Measurements from ENCODE around the gene ARFRP1.
"Not testable (repeated sequence)": the region's sequence is repeated elsewhere in the genome, so short reads cannot be mapped to it uniquely, and the experiment has no call there.

The ARFRP1 gene

DNA sequence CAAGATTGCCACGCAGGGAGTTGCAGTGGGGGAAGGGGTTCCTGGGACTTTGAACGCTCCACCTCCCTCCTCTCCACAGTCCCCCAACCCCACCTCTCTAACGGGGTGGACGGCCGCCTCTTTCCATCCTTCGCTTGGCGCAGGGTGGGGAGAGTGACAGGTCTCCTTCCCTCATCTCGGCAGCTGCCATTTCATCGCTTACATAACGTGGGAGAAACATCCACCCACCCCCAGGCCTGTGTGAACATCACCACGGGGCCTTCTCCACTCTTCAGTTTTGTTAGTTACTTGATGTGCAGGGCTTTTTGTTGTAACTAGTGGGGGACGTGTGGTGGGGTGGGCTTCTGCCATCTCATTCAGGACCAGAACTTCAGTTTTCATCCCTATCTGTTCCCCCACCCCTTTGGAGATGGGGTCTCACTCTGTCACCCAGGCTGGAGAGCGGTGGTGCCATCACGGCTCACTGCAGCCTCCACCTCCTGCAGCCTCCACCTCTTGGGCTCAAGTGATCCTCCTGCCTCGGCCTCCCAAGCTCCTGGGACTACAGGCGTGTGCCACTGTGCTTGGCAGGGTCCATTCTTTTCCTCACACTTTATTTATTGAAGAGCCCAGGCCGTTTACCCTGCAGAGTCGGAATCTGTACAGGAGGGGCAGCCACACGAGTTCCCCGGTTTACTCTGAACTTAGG lies 32.0 kb downstream of the ARFRP1 start:
- no peak for TF ChIP-seq JUND (IDR thresholded peaks at IDR 0.05; ENCODE audit: low read depth)

DNA sequence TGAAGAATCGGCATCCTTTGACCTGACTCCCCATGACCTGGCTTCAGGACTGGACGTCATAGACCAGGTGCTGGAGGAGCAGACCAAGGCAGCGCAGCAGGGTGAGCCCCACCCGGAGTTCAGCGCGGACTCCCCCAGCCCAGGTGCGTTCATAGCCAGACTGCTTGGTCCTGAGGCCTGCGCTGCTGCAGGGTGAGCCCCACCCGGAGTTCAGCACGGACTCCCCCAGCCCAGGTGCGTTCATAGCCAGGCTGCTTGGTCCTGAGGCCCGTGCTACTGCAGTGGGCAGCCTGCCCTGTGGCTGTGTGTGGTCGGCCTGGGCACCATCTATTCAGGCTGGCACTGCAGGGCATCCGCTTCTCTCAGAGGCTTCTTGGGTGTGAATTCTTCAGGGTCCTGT lies 33.8 kb downstream of the ARFRP1 start:
- no peak for DNase-seq (ENCODE audit: low read depth in 1 of 2, low spot score in 1 of 2)
- in situ Hi-C loops (cut with HindIII; ENCODE audit: low pct_unique_long_range_greater_than_20kb, low sequenced_read_pairs): no loop called here

More for the DNA sequence above, 32.0 kb downstream of the ARFRP1 start:
- in situ Hi-C loops (cut with HindIII; ENCODE audit: low pct_unique_long_range_greater_than_20kb, low sequenced_read_pairs): no loop called here
- no peak for DNase-seq (ENCODE audit: low read depth in 1 of 2, low spot score in 1 of 2)

DNA sequence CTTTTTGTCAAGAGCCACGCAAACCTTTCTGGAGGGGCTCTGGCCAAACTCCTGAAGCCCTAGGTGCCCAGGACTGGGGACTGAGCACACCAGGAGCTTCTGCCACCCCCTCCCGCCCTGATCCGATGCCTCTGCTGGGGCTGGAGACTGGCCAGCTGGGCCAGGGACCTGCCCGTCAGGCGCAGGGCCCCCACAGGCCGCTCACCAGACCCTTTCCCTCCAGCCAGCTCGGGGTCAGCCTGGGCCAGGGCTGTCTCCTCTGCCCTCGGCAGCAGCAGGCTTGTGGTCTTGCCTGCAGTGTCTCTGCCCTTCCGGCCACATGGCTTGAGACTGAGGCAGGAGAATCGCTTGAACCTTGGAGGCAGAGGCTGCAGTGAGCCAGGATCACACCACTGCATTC lies 35.1 kb downstream of the ARFRP1 start:
- no peak for DNase-seq (ENCODE audit: low read depth in 1 of 2, low spot score in 1 of 2)
- in situ Hi-C loops (cut with HindIII; ENCODE audit: low pct_unique_long_range_greater_than_20kb, low sequenced_read_pairs): no loop called here
- TF ChIP-seq JUND (IDR thresholded peaks at IDR 0.05; ENCODE audit: low read depth): no peak

More for the DNA sequence above, 33.8 kb downstream of the ARFRP1 start:
- TF ChIP-seq JUND (IDR thresholded peaks at IDR 0.05; ENCODE audit: low read depth): no peak

DNA sequence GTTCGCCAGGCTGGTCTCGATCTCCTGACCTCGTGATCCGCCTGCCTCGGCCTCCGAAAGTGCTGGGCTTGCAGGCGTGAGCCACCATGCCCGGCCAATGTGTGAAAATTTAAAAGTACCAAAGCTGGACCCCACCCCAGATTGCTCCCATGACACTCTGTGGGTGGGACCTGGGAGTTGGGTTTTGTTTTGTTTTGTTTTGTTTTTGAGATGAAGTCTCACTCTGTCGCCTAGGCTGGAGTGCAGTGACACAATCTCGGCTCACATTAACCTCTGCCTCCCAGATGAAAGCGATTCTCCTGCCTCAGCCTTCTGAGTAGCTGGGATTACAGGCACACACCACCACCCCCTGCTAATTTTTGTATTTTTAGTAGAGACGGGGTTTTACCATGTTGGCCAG lies 36.1 kb downstream of the ARFRP1 start:
- DNase-seq (ENCODE audit: low read depth in 1 of 2, low spot score in 1 of 2); in situ Hi-C loops (cut with HindIII; ENCODE audit: low pct_unique_long_range_greater_than_20kb, low sequenced_read_pairs): not testable (repeated sequence)

DNA sequence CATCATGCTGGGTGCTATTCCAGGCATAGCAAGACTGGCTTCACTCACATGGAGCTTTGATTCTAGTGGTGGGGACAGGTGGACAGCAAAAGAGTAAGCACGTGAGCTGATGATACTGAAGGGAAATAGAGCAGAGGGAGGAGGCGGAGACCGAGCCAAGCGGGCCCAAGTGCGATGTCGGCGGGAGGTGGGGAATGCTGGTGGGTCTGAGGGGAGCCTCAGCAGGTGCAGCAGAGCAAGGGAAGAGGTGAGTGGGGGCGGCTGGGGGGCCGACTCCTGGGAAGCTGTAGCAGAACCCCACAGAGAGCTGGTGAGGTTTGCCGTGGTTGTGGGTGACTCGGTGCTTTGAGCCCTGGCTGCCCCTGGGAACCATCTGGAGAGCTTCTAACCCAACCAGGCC lies 39.4 kb downstream of the ARFRP1 start:
- in situ Hi-C loops (cut with HindIII; ENCODE audit: low pct_unique_long_range_greater_than_20kb, low sequenced_read_pairs): no loop called here
- no peak for DNase-seq (ENCODE audit: low read depth in 1 of 2, low spot score in 1 of 2)

DNA sequence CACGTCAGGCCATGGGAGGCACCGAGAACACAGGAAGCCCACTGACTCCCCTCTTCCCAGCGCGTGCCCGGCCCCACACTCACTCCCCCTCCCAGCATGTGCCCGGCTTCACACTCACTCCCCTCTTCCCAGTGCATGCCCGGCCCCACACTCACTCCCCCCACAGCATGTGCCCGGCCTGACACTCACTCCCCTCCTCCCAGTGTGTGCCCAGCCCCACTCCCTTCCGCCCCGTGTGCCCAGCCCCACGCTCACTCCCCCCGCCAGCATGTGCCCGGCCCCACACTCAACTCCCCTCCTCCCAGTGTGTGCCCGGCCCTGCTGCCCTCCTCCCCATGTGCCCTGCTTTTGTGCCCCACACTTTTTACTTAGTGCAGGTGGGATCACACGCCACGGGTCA lies 39.9 kb downstream of the ARFRP1 start:
- no peak for TF ChIP-seq JUND (IDR thresholded peaks at IDR 0.05; ENCODE audit: low read depth)
- in situ Hi-C loops (cut with HindIII; ENCODE audit: low pct_unique_long_range_greater_than_20kb, low sequenced_read_pairs): no loop called here
- DNase-seq (ENCODE audit: low read depth in 1 of 2, low spot score in 1 of 2): no peak

More for the DNA sequence above, 39.4 kb downstream of the ARFRP1 start:
- no peak for TF ChIP-seq JUND (IDR thresholded peaks at IDR 0.05; ENCODE audit: low read depth)

DNA sequence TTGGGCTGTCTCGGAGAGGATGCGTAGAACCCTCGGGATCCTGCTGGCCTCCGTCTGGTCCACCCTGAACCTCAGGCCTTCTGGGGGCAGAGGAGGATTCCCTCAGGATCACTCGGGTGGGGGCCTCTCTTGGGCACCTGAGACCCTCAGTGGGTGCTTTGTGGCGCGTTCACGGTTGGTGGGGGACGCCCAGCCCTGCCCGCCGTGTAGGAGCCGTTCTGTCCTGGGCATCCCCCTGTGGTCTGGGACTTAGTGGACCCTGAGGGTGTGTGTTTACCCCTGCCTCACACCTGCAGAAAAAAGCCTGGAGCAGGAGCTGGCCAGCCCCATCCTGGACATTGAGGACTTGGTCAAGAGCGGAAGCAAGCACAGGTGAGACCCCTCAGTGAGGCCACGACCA lies 42.1 kb downstream of the ARFRP1 start:
- in situ Hi-C loops (cut with HindIII; ENCODE audit: low pct_unique_long_range_greater_than_20kb, low sequenced_read_pairs): no loop called here
- TF ChIP-seq JUND (IDR thresholded peaks at IDR 0.05; ENCODE audit: low read depth): no peak
- no peak for DNase-seq (ENCODE audit: low read depth in 1 of 2, low spot score in 1 of 2)

DNA sequence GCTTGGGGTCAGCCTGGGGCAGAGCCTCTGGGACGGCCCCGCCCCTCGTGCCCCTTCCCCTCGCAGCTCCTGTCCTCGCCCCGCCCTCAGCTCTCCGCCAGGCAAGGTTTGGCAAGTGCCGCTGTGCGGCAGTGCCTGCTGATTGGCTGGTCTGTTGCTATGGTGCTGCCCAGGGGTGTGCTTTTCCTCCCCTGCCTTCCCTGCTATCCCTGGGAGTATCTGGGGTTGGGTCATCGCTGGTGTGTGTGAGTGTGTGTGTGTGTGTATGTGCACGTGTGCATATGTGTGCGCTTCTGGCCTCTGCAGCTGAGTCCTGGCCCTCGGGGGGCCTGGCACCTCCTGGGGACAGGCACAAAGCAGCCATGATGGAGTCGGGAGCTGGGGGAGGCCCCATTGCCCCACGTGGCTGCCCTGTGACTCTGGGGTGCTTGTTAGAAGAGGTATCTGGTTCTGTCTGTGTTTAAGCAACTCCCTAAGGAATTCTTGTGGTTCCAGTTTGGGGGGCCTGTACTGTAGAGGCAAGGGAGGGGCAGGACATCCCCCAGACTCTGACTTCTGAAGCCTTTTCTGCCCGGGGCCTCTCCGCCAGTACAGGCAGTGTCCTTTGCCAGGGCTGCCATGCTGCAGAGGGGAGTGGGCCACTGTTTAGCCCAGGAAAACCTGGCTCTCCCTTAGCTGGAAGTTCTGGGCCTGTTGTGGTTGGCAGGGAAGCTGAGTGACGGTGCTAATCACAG lies 42.7 kb downstream of the ARFRP1 start:
- DNase-seq (ENCODE audit: low read depth in 1 of 2, low spot score in 1 of 2): no peak
- TF ChIP-seq JUND (IDR thresholded peaks at IDR 0.05; ENCODE audit: low read depth): no peak
- in situ Hi-C loops (cut with HindIII; ENCODE audit: low pct_unique_long_range_greater_than_20kb, low sequenced_read_pairs): no loop called here

DNA sequence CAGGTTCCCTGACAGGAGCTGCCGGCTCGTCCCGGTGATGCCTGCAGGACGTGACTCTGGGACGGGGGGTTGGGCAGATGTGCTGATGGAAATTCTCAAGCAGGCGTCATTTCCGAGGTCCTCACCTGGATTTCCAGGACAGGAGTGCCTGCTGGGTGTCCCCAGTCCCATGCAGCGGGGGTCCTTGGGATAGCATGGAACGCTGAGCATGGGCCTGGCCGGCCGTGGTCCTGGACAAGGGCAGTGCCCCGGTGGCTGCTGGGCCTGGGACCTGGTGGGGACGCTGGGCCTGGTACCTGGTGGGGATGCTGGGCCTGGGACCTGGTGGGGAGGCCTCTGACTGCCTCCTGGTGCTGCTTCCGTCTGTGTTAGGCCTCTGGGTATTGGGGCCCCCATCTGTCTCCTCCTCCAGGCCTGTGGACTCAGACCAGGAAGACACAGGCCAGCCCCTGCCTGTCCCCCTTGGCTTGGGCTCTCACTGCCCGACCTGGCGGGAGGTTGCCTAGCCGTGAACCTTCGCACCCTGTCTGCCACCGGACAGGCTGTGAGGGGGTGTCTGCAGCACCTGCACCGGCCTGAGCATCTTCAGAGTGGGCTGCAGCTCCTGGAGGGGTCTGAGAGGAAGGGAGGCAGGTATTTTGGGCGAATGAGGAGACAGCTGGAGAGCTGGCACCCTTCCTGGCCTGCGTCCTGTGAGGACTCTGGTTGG lies 43.5 kb downstream of the ARFRP1 start:
- no peak for TF ChIP-seq JUND (IDR thresholded peaks at IDR 0.05; ENCODE audit: low read depth)
- in situ Hi-C loops (cut with HindIII; ENCODE audit: low pct_unique_long_range_greater_than_20kb, low sequenced_read_pairs): no loop called here
- DNase-seq (ENCODE audit: low read depth in 1 of 2, low spot score in 1 of 2): no peak

DNA sequence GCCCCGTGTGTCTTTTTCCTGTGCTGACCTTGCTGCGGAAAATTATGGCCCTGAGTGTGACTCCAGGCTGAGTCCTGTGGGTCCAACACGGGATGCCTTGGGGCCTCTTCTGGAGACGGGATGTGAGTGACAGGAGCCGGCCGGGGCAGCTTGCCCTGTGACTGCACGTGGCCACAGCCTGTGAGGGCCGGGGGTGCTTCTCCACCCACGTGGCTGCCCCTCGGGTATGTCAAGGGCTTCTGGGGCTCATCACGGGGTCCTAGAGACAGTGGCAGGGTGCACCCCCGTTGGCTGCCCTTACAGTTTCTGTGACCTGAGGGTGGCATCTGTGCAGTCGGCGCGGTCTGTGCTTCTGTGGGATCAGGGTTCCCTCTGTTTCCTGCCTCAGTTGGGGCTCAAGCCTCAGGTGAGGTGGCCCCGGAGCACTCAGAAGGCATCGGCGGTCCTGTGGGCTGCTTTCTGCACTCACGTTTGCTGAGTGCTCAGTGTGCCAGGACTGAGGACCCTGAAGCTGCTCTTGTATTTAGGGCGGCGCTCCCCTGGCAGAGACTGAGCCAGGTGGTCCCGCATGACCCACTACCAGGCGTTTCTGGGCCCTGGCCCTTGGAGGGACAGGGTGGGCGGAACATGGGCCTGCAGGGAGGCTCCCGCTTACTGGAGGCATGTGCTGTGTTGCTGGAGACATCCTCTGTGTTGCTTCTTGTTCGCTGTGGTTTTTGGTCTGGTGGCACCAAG lies 44.3 kb downstream of the ARFRP1 start:
- DNase-seq (ENCODE audit: low read depth in 1 of 2, low spot score in 1 of 2): no peak
- in situ Hi-C loops (cut with HindIII; ENCODE audit: low pct_unique_long_range_greater_than_20kb, low sequenced_read_pairs): no loop called here
- no peak for TF ChIP-seq JUND (IDR thresholded peaks at IDR 0.05; ENCODE audit: low read depth)

DNA sequence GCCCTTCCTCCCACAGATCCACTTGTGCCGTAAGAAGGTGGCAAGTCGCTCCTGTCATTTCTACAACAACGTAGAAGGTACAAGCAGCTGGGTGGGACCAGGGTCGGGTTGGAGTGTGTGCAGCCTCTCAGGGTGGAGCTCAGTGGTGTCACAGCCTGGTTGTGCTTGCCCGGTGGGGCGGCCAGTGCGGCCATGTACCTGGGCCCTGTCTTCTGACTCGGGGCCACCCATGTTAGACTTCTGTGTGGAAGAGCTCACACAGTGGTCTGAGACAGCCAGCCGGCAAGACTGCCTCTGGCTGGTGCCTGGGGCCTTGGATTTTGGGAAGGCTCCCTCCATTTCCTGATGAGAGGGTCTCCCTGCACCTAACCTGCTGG lies 45.0 kb downstream of the ARFRP1 start:
- no peak for TF ChIP-seq JUND (IDR thresholded peaks at IDR 0.05; ENCODE audit: low read depth)
- in situ Hi-C loops (cut with HindIII; ENCODE audit: low pct_unique_long_range_greater_than_20kb, low sequenced_read_pairs): no loop called here
- no peak for DNase-seq (ENCODE audit: low read depth in 1 of 2, low spot score in 1 of 2)

DNA sequence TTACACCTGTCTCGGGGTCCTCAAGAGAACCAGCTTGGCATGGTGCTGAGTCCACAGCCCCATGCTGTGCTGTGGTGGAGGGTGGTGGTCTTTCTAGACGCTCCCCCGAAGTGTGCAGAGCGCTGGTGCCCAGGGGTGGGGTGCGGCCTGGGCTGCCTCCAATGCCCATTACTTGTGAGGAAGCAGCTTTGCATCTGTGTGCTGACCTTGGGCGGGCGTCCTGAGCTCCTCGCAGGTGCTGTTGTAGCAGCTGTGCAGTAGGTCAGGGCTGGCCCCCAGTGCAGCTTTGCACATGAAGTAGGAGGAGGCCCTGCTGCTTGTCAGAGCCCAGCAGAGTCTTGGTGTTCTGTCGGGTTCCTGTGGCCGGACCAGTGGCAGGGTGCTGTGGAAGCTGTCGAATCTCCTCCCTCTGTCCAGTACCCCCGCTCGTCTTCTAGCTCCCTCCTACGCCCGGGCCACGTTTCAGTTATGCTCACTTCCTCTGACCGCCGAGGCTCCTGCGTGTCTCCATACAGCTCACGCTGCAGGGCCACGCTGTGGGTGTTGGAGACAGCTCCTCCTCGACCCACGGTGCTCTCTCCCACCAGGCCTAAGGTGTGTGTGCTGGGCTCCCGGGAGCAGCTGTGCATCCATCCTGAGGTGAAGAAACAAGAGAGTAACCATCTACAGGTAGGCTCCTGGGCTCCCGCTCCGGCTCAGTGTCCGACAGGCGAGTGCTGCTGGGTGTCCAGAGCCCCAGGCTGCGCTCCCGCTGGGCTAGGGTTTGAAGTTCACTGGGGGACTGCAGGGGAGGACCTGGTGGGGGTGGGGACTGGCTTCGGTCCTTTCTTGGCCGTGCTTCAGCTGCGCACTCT lies 45.6 kb downstream of the ARFRP1 start:
- no peak for TF ChIP-seq JUND (IDR thresholded peaks at IDR 0.05; ENCODE audit: low read depth)
- no peak for DNase-seq (ENCODE audit: low read depth in 1 of 2, low spot score in 1 of 2)
- in situ Hi-C loops (cut with HindIII; ENCODE audit: low pct_unique_long_range_greater_than_20kb, low sequenced_read_pairs): no loop called here

Measured in T47D (cell line).